HEK293 (cell line): ENCODE data around the gene APLF.

Experiments
- CTCF ChIA-PET: fragments of 350-600 bp; formaldehyde crosslinking; extraction: SDS; loops from one replicate; lab custom pipeline; 2021; ENCODE audit warnings: antibody characterized with exemption; lab: Yijun Ruan, JAX
- POLR2A ChIA-PET: fragments of 300-600 bp; formaldehyde crosslinking; extraction: SDS; loops from one replicate; lab custom pipeline; 2020; ENCODE audit warnings: antibody characterized with exemption, inconsistent platforms; lab: Yijun Ruan, JAX
- H3K27ac ChIP-seq: fragments of 200-500 bp; sonication (Bioruptor generic); 2 replicates; pipeline ENCODE4 v1.5.1; 2014; ENCODE audit warnings: low read depth, low read length, control low read depth, inconsistent platforms; ENCODE audit errors: extremely low read depth
- H3K36me3 ChIP-seq, 2 experiments: fragments of 200-500 bp in 1 of 2; sonication (Bioruptor generic) in 1 of 2; 1 replicate in 1 of 2; 2 replicates in 1 of 2; pipeline ENCODE4 v1.5.1; 2014 to 2017; ENCODE audit warnings: inconsistent platforms in 2 of 2, low read length in 2 of 2; ENCODE audit not compliant: control insufficient read depth in 2 of 2, insufficient read depth in 1 of 2
- H3K4me1 ChIP-seq: fragments of 200-500 bp; sonication (Bioruptor generic); 2 replicates; pipeline ENCODE4 v1.5.1; 2014; ENCODE audit warnings: mild to moderate bottlenecking, low read length, inconsistent platforms; ENCODE audit not compliant: control insufficient read depth, insufficient read depth
- H3K4me3 ChIP-seq: 2 replicates; pipeline ENCODE4 v1.5.1; 2011; ENCODE audit warnings: low read depth, mild to moderate bottlenecking, control low read depth, low read length, moderate library complexity
- H3K9me3 ChIP-seq: fragments of 200-500 bp; sonication (Bioruptor generic); 2 replicates; pipeline ENCODE4 v1.5.1; 2014; ENCODE audit warnings: low read depth, low read length, inconsistent platforms; ENCODE audit not compliant: control insufficient read depth, insufficient read depth
- KLF1 ChIP-seq: fragments of 450-650 bp; formaldehyde crosslinking; IDR thresholded peaks from 2 replicates; pipeline ENCODE4 v1.5.1; 2016; ENCODE audit warnings: missing biosample characterization, missing genetic modification characterization
- MYNN ChIP-seq: fragments of 450-650 bp; formaldehyde crosslinking; IDR thresholded peaks from 2 replicates; pipeline ENCODE4 v1.5.1; 2016; ENCODE audit warnings: missing biosample characterization, missing genetic modification characterization, borderline replicate concordance
- SP2 ChIP-seq: fragments of 450-650 bp; formaldehyde crosslinking; IDR thresholded peaks from 2 replicates; pipeline ENCODE4 v1.5.1; 2016; ENCODE audit warnings: missing biosample characterization, missing genetic modification characterization
- SP7 ChIP-seq: fragments of 450-650 bp; formaldehyde crosslinking; IDR thresholded peaks from 2 replicates; pipeline ENCODE4 v1.5.1; 2016; ENCODE audit warnings: missing biosample characterization, missing genetic modification characterization
- ZNF114 ChIP-seq: fragments of 450-650 bp; formaldehyde crosslinking; IDR thresholded peaks from 2 replicates; pipeline ENCODE4 v1.5.0; 2017; ENCODE audit warnings: missing biosample characterization, missing genetic modification characterization
- ZNF157 ChIP-seq: fragments of 450-650 bp; formaldehyde crosslinking; IDR thresholded peaks from 2 replicates; pipeline ENCODE4 v1.5.1; 2016; ENCODE audit warnings: missing biosample characterization, missing genetic modification characterization
- ZNF266 ChIP-seq: fragments of 450-650 bp; formaldehyde crosslinking; IDR thresholded peaks from 2 replicates; pipeline ENCODE4 v1.5.1; 2016; ENCODE audit warnings: missing biosample characterization, missing genetic modification characterization, low read depth
- ZNF324 ChIP-seq: fragments of 450-650 bp; formaldehyde crosslinking; IDR thresholded peaks from 2 replicates; pipeline ENCODE4 v1.5.1; 2016; ENCODE audit warnings: missing biosample characterization, missing genetic modification characterization
- ZNF391 ChIP-seq: fragments of 450-650 bp; formaldehyde crosslinking; IDR thresholded peaks from 2 replicates; pipeline ENCODE4 v1.5.1; 2016; ENCODE audit warnings: low read depth, missing biosample characterization, missing genetic modification characterization, borderline replicate concordance
- ZNF701 ChIP-seq: fragments of 450-650 bp; formaldehyde crosslinking; IDR thresholded peaks from 2 replicates; pipeline ENCODE4 v1.5.1; 2016; ENCODE audit warnings: missing biosample characterization, missing genetic modification characterization
- ZNF837 ChIP-seq: fragments of 450-650 bp; formaldehyde crosslinking; IDR thresholded peaks from 2 replicates; pipeline ENCODE4 v1.5.1; 2016; ENCODE audit warnings: missing biosample characterization, missing genetic modification characterization
- ZSCAN16 ChIP-seq: fragments of 450-650 bp; formaldehyde crosslinking; IDR thresholded peaks from 2 replicates; pipeline ENCODE4 v1.5.1; 2016; ENCODE audit warnings: missing biosample characterization, missing genetic modification characterization
- ZSCAN30 ChIP-seq: fragments of 450-650 bp; IDR thresholded peaks from 2 replicates; pipeline ENCODE4 v1.5.1; 2018; ENCODE audit warnings: missing biosample characterization, mild to moderate bottlenecking, missing genetic modification characterization, moderate library complexity
- TF ChIP-seq, protein P1 (sequence below): fragments of 450-650 bp; formaldehyde crosslinking; conservative IDR thresholded peaks from 2 replicates; pipeline ENCODE4 v1.5.1; 2016; ENCODE audit warnings: low read depth, missing biosample characterization, missing genetic modification characterization
- TF ChIP-seq, protein P2 (sequence below): fragments of 450-650 bp; formaldehyde crosslinking; IDR thresholded peaks from 2 replicates; pipeline ENCODE4 v1.5.1; 2016; ENCODE audit warnings: missing biosample characterization, missing genetic modification characterization
- TF ChIP-seq, protein P3 (sequence below): fragments of 450-650 bp; formaldehyde crosslinking; IDR thresholded peaks from 2 replicates; pipeline ENCODE4 v1.5.1; 2016; ENCODE audit warnings: missing biosample characterization, missing genetic modification characterization
- TF ChIP-seq, protein P4 (sequence below): fragments of 450-650 bp; formaldehyde crosslinking; IDR thresholded peaks from 2 replicates; pipeline ENCODE4 v1.5.1; 2016; ENCODE audit warnings: missing biosample characterization, missing genetic modification characterization

The APLF gene

DNA sequence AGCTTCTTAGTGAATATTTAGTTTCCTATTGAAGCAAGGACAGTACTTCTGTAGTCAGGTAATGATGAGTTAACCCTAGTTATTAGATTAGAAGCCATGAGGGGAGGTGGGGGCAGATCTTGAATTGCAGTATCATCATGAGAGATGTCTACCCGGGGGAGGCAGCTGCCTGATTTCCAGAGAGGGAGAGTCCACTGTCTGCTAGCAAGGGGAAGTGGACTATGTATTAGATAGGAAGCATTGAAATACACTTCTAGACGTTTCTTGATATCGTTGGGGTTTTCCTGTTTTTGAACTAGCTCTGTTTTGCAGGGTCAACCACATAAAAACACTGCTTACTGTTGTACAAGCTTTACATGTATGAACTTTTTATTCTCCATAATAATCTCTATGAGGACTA lies 38.8 kb downstream of the APLF start:
- Histone ChIP-seq H3K9me3 (no peaks in the 10 kb centered on the region), H3K36me3 (no peaks in the 10 kb centered on the region), H3K4me1 (no peaks in the 10 kb centered on the region), H3K4me3 (no peak overlapping the region), H3K27ac (no peak overlapping the region)
- TF ChIP-seq ZNF114 (tag by site-specific recombination) (no peak), SP2 (tag by site-specific recombination) (no peak), SP7 (tag by site-specific recombination) (no peak), ZNF837 (no peak), ZNF701 (tag by site-specific recombination) (no peak), ZNF324 (tag by site-specific recombination) (no peak)
- TF ChIP-seq, protein P1, sequence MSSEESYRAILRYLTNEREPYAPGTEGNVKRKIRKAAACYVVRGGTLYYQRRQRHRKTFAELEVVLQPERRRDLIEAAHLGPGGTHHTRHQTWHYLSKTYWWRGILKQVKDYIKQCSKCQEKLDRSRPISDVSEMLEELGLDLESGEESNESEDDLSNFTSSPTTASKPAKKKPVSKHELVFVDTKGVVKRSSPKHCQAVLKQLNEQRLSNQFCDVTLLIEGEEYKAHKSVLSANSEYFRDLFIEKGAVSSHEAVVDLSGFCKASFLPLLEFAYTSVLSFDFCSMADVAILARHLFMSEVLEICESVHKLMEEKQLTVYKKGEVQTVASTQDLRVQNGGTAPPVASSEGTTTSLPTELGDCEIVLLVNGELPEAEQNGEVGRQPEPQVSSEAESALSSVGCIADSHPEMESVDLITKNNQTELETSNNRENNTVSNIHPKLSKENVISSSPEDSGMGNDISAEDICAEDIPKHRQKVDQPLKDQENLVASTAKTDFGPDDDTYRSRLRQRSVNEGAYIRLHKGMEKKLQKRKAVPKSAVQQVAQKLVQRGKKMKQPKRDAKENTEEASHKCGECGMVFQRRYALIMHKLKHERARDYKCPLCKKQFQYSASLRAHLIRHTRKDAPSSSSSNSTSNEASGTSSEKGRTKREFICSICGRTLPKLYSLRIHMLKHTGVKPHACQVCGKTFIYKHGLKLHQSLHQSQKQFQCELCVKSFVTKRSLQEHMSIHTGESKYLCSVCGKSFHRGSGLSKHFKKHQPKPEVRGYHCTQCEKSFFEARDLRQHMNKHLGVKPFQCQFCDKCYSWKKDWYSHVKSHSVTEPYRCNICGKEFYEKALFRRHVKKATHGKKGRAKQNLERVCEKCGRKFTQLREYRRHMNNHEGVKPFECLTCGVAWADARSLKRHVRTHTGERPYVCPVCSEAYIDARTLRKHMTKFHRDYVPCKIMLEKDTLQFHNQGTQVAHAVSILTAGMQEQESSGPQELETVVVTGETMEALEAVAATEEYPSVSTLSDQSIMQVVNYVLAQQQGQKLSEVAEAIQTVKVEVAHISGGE (tag by site-specific recombination), result no peak
- CTCF ChIA-PET, result interaction anchor here (0.9 kb wide), 1 partner anchor 203 kb away, joined by 3 read pairs; no protein-coding TSS in a partner anchor
- POLR2A ChIA-PET, result no interaction called here

DNA sequence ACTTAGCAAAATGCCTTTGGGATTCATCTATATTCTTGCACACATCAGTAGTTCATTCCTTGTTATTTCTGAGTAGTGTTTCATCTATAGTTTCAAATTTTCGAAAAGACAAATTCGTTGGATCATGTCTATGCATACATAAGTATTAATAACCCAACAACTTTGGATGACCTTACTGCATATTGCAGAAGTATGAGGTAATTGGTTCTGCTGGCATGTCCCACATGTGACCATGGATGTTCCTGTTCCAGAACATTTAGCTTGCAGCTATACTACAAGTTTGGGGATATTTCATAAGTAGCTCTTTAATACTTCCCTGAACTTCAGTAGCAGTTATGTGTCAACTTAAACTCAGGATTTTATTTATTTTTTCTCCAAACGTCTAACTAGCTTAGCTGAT lies 44.9 kb downstream of the APLF start:
- CTCF ChIA-PET, result no interaction called here

More for the DNA sequence above, 44.9 kb downstream of the APLF start:
- no peak overlapping the region for H3K27ac ChIP-seq
- H3K4me3 ChIP-seq, result no peak overlapping the region
- H3K36me3 ChIP-seq, result no peaks in the 10 kb centered on the region
- POLR2A ChIA-PET, result no interaction called here
- TF ChIP-seq, protein P2, sequence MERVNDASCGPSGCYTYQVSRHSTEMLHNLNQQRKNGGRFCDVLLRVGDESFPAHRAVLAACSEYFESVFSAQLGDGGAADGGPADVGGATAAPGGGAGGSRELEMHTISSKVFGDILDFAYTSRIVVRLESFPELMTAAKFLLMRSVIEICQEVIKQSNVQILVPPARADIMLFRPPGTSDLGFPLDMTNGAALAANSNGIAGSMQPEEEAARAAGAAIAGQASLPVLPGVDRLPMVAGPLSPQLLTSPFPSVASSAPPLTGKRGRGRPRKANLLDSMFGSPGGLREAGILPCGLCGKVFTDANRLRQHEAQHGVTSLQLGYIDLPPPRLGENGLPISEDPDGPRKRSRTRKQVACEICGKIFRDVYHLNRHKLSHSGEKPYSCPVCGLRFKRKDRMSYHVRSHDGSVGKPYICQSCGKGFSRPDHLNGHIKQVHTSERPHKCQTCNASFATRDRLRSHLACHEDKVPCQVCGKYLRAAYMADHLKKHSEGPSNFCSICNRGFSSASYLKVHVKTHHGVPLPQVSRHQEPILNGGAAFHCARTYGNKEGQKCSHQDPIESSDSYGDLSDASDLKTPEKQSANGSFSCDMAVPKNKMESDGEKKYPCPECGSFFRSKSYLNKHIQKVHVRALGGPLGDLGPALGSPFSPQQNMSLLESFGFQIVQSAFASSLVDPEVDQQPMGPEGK (tag by site-specific recombination), result no peak
- TF ChIP-seq, protein P3, sequence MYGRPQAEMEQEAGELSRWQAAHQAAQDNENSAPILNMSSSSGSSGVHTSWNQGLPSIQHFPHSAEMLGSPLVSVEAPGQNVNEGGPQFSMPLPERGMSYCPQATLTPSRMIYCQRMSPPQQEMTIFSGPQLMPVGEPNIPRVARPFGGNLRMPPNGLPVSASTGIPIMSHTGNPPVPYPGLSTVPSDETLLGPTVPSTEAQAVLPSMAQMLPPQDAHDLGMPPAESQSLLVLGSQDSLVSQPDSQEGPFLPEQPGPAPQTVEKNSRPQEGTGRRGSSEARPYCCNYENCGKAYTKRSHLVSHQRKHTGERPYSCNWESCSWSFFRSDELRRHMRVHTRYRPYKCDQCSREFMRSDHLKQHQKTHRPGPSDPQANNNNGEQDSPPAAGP (tag by site-specific recombination), result no peak
- TF ChIP-seq ZSCAN30 (tag by site-specific recombination) (no peak), ZNF391 (tag by site-specific recombination) (no peak), KLF1 (tag by site-specific recombination) (no peak), ZSCAN16 (no peak), ZNF157 (tag by site-specific recombination) (no peak), ZNF266 (tag by site-specific recombination) (no peak), MYNN (tag by site-specific recombination) (no peak)
- TF ChIP-seq, protein P4, sequence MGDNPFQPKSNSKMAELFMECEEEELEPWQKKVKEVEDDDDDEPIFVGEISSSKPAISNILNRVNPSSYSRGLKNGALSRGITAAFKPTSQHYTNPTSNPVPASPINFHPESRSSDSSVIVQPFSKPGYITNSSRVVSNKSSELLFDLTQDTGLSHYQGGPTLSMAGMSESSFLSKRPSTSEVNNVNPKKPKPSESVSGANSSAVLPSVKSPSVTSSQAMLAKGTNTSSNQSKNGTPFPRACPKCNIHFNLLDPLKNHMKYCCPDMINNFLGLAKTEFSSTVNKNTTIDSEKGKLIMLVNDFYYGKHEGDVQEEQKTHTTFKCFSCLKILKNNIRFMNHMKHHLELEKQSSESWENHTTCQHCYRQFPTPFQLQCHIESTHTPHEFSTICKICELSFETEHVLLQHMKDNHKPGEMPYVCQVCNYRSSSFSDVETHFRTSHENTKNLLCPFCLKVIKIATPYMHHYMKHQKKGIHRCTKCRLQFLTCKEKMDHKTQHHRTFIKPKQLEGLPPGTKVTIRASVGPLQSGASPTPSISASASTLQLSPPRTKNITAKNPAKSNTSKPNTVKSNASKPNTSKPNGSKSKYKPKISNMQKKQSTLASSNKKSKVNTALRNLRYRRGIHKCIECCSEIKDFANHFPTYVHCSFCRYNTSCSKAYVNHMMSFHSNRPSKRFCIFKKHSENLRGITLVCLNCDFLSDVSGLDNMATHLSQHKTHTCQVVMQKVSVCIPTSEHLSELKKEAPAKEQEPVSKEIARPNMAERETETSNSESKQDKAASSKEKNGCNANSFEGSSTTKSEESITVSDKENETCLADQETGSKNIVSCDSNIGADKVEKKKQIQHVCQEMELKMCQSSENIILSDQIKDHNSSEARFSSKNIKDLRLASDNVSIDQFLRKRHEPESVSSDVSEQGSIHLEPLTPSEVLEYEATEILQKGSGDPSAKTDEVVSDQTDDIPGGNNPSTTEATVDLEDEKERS (tag by site-specific recombination), result no peak
- TF ChIP-seq, all 188 proteins: peak for 0
- H3K4me1 ChIP-seq, result no peaks in the 10 kb centered on the region
- no peaks in the 10 kb centered on the region for H3K9me3 ChIP-seq
